Fibroblast of villous mesenchyme (primary cell): ENCODE measurements around the gene HOXA2. TPM values are rescaled to one million over a fixed set of nuclear protein-coding genes. Genes with fewer than 3 reads are reported as not detected.

Experiments used
- DNase-seq: peaks from one replicate; pipeline ENCODE4 v3.0.0-alpha.2; 2010; ENCODE audit warnings: low read depth
- H3K4me3 ChIP-seq: 2 replicates; pipeline ENCODE4 v1.5.1; 2011; ENCODE audit warnings: low read depth, mild to moderate bottlenecking, low read length
- total RNA-seq: library from RNA; depleted of rRNA; stranded (reverse); fragments of >200 nt; gene quantifications from 2 replicates; pipeline ENCODE4 v1.2.3, GENCODE V29; 2012
- TF ChIP-seq, protein P1 (sequence below): IDR thresholded peaks from 2 replicates; pipeline ENCODE4 v1.5.1; 2012; ENCODE audit warnings: low read depth, mild to moderate bottlenecking, low read length; ENCODE audit not compliant: insufficient read depth

HOXA2 gene
- total RNA-seq, 1 donor = 0.86 TPM

GRCh38 chr7:27148031-27148755 lies 45.7 kb upstream of the HOXA2 start:
- TF ChIP-seq, protein P1, sequence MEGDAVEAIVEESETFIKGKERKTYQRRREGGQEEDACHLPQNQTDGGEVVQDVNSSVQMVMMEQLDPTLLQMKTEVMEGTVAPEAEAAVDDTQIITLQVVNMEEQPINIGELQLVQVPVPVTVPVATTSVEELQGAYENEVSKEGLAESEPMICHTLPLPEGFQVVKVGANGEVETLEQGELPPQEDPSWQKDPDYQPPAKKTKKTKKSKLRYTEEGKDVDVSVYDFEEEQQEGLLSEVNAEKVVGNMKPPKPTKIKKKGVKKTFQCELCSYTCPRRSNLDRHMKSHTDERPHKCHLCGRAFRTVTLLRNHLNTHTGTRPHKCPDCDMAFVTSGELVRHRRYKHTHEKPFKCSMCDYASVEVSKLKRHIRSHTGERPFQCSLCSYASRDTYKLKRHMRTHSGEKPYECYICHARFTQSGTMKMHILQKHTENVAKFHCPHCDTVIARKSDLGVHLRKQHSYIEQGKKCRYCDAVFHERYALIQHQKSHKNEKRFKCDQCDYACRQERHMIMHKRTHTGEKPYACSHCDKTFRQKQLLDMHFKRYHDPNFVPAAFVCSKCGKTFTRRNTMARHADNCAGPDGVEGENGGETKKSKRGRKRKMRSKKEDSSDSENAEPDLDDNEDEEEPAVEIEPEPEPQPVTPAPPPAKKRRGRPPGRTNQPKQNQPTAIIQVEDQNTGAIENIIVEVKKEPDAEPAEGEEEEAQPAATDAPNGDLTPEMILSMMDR = no peak
- peak; percentile 66 for DNase-seq
- peak overlapping the region; percentile 77 for H3K4me3 ChIP-seq

- DNase-seq = peak; percentile 61
- TF ChIP-seq, protein P1 = no peak
- peak within 1 kb of the TSS; percentile 77 for H3K4me3 ChIP-seq
Measured at GRCh38 chr7:27147199-27148030, 44.9 kb upstream of the HOXA2 start, which contains the start of gene HOXA6. HOXA6 (minus strand) TSS chr7:27147774; CDS start chr7:27147749, 25 bp downstream.

GRCh38 chr7:27146491-27147198 lies 44.2 kb upstream of the HOXA2 start:
- DNase-seq = peak; percentile 49
- TF ChIP-seq, protein P1 = no peak
- H3K4me3 ChIP-seq = peak overlapping the region; percentile 77

DNA sequence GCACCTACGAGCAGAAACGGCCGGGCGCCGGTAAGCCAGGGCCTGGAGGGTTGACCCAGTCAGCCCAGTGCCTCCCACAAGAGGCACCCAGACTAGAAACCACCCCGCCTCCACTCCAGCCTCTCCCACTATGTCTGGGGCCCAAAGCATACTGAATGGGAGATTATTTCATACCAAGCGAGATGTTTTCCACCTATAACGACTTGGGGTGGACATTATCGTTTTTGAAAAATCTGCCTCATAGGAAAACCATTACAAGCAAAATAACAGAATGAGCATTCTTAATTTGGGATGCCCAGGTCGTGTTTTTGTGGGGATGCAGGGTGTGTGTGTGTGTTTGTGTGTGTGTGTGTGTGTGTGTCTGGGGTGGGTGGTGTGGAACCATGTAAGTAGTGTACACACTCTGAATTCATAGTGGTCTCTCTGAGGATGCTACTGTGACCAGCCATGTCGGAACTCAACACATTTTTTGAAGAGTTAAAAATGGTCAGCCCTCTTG lies 43.5 kb upstream of the HOXA2 start:
- TF ChIP-seq, protein P1 = no peak
- peak overlapping the region; percentile 32 for H3K4me3 ChIP-seq

GRCh38 chr7:27145165-27145913 lies 42.9 kb upstream of the HOXA2 start:
- peak overlapping the region; percentile 32 for H3K4me3 ChIP-seq
- no peak for DNase-seq
- TF ChIP-seq, protein P1 = no peak

More for the DNA sequence above, 43.5 kb upstream of the HOXA2 start:
- peak; percentile 41 for DNase-seq

DNA sequence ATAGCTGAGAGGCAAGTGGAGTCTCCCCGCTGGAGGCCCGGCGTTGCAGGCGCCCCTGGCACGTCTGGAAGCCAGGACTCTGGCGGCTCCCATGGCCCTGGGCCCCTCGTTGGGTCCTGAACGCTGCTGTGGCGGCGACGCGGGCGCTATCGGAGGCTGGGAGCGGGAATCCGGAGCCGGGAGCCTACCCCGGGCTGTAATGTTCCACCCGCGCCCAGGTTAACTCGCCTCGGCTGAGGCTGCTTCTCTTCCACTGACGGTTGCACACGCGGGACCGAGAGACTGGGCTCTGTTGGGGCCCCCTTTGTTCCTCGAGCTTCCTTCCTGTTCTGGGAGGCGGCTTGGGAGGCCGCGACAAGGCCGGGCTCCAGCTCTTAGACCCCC lies 42.3 kb upstream of the HOXA2 start:
- no peak for DNase-seq
- TF ChIP-seq, protein P1 = no peak
- peak overlapping the region; percentile 29 for H3K4me3 ChIP-seq
